Suprapubic skin (tissue), 4 donors: ENCODE data around the gene TRIM37.

Experiments used
- CTCF ChIP-seq, 2 donors: fragments of 200-600 bp in 1 of 2; fragments of 450-650 bp in 1 of 2; sonication (generic) in 1 of 2; IDR thresholded peaks; one replicate each; pipeline ENCODE4 v1.5.1; 2016 to 2019; ENCODE audit warnings: antibody characterized with exemption in 2 of 2, mild to moderate bottlenecking in 1 of 2, moderate library complexity in 1 of 2
- EP300 ChIP-seq: sonication (generic); formaldehyde crosslinking; IDR thresholded peaks from one replicate; pipeline ENCODE4 v1.6.1; 2017; ENCODE audit warnings: antibody characterized with exemption
- POLR2A ChIP-seq, 2 donors: fragments of 450-650 bp; IDR thresholded peaks; one replicate each; pipeline ENCODE4 v1.6.1; 2017; ENCODE audit warnings: antibody characterized with exemption in 2 of 2, mild to moderate bottlenecking in 2 of 2, moderate library complexity in 2 of 2
- POLR2AphosphoS5 ChIP-seq, 3 donors: sonication (generic); formaldehyde crosslinking; IDR thresholded peaks; one replicate each; pipeline ENCODE4 v1.6.1; 2017; ENCODE audit warnings: antibody characterized with exemption in 3 of 3

GRCh38 chr17:59003860-59004259, 102.8 kb downstream of the TRIM37 start:
- TF ChIP-seq CTCF (IDR thresholded peaks at IDR 0.05) (no peak), POLR2A (IDR thresholded peaks at IDR 0.05) (no peak), EP300 (no peak), POLR2AphosphoS5 (IDR thresholded peaks at IDR 0.05) (no peak)
